Esophagus squamous epithelium (tissue), 5 donors: ENCODE results near the gene LRRN2. TPM values are rescaled to one million over a fixed set of nuclear protein-coding genes. Genes with fewer than 3 reads are reported as not detected.

Source experiments
- DNase-seq: peaks from one replicate; lab custom pipeline; 2025; lab: John Stamatoyannopoulos, UW
- H3K27ac ChIP-seq, 4 donors: fragments of 200-600 bp; sonication (generic); one replicate each; pipeline ENCODE4 v1.5.1; 2016 to 2019; ENCODE audit warnings: mild to moderate bottlenecking in 1 of 4
- H3K27me3 ChIP-seq, 4 donors: fragments of 200-600 bp; sonication (generic); 1 replicate in 3 of 4; 2 replicates in 1 of 4; pipeline versions ENCODE4 v1.5.1 to v1.6.0; 2017 to 2021; ENCODE audit warnings: antibody characterized with exemption in 1 of 4
- H3K36me3 ChIP-seq, 3 donors: fragments of 200-600 bp; sonication (generic); one replicate each; pipeline ENCODE4 v1.5.1; 2016 to 2019
- H3K4me1 ChIP-seq, 3 donors: fragments of 200-600 bp; sonication (generic); one replicate each; pipeline ENCODE4 v1.5.1; 2017 to 2019
- H3K4me3 ChIP-seq, 4 donors: fragments of 200-600 bp; sonication (generic); 1 replicate in 3 of 4; 2 replicates in 1 of 4; pipeline ENCODE4 v1.5.1; 2016 to 2019; ENCODE audit warnings: mild to moderate bottlenecking in 2 of 4, moderate library complexity in 1 of 4
- H3K9me3 ChIP-seq, 3 donors: fragments of 200-600 bp; sonication (generic); one replicate each; pipeline ENCODE4 v1.5.1; 2016 to 2019
- POLR2A ChIP-seq, 4 donors: fragments of 450-650 bp; IDR thresholded peaks; one replicate each; pipeline ENCODE4 v1.6.1; 2017; ENCODE audit warnings: antibody characterized with exemption in 4 of 4, mild to moderate bottlenecking in 4 of 4, moderate library complexity in 3 of 4
- WGBS, 2 donors: methylation state at CpG; one replicate each; pipeline ENCODE4 v1.1.5; 2018; 5-methylcytosine and 5-hydroxymethylcytosine counted together
- intact Hi-C: fragments of 100-400 bp; cut with DNase I; formaldehyde crosslinking; loops from one replicate; pipeline ENCODE4 v1.15.0; 2022
- total RNA-seq, 4 donors: library from RNA; depleted of rRNA; stranded (reverse); fragments of >200 nt; gene quantifications; one replicate each; pipeline ENCODE4 v1.1.0, GENCODE V29; 2016
- TF ChIP-seq, protein P1 (sequence below), 6 experiments: fragments of 450-650 bp in 4 of 6; fragments of 200-600 bp in 2 of 6; sonication (generic) in 2 of 6; IDR thresholded peaks; one replicate each; pipeline ENCODE4 v1.5.1; 2016 to 2019; ENCODE audit warnings: antibody characterized with exemption in 6 of 6, mild to moderate bottlenecking in 4 of 6, moderate library complexity in 4 of 6
- donor health status: DM: yes; HTN: yes; CAD: no.

The LRRN2 gene
- total RNA-seq, 4 donors from 2014 or later: 0.18 to 1.8 (median 1.5) TPM

- DNase-seq: no peak
- no peaks in the 10 kb centered on the region for H3K36me3 ChIP-seq
- intact Hi-C loops: no loop called here
- 81 to 82% methylated on average over 6 of the region's 6 CpGs for WGBS, 2 donors
- H3K27me3 ChIP-seq: peaks cover 0 to 21% (median 0%) of the 10 kb centered on the region in 4 donors
- no peaks in the 10 kb centered on the region for H3K4me1 ChIP-seq
- H3K27ac ChIP-seq: no peak overlapping the region
- no peak for TF ChIP-seq POLR2A (IDR thresholded peaks at IDR 0.05)
- TF ChIP-seq, protein P1, sequence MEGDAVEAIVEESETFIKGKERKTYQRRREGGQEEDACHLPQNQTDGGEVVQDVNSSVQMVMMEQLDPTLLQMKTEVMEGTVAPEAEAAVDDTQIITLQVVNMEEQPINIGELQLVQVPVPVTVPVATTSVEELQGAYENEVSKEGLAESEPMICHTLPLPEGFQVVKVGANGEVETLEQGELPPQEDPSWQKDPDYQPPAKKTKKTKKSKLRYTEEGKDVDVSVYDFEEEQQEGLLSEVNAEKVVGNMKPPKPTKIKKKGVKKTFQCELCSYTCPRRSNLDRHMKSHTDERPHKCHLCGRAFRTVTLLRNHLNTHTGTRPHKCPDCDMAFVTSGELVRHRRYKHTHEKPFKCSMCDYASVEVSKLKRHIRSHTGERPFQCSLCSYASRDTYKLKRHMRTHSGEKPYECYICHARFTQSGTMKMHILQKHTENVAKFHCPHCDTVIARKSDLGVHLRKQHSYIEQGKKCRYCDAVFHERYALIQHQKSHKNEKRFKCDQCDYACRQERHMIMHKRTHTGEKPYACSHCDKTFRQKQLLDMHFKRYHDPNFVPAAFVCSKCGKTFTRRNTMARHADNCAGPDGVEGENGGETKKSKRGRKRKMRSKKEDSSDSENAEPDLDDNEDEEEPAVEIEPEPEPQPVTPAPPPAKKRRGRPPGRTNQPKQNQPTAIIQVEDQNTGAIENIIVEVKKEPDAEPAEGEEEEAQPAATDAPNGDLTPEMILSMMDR (IDR thresholded peaks at IDR 0.05): no peak
- no peaks in the 10 kb centered on the region for H3K9me3 ChIP-seq
- no peak overlapping the region for H3K4me3 ChIP-seq
Observed at GRCh38 chr1:204664384-204664651, 21.2 kb downstream of the LRRN2 start.

GRCh38 chr1:204663644-204664383 lies 21.7 kb downstream of the LRRN2 start:
- DNase-seq: no peak
- no peaks in the 10 kb centered on the region for H3K9me3 ChIP-seq
- TF ChIP-seq, protein P1 (IDR thresholded peaks at IDR 0.05): no peak
- no peak for TF ChIP-seq POLR2A (IDR thresholded peaks at IDR 0.05)
- H3K36me3 ChIP-seq: no peaks in the 10 kb centered on the region
- peaks cover 0 to 18% (median 0%) of the 10 kb centered on the region in 4 donors for H3K27me3 ChIP-seq
- no peak overlapping the region for H3K27ac ChIP-seq
- H3K4me1 ChIP-seq: no peaks in the 10 kb centered on the region
- intact Hi-C loops: no loop called here
- WGBS, 2 donors: 66 to 79% methylated on average over 11 to 14 of the region's 15 CpGs
- no peak overlapping the region for H3K4me3 ChIP-seq

- intact Hi-C loops: no loop called here
- H3K27me3 ChIP-seq: peaks cover 0 to 18% (median 0%) of the 10 kb centered on the region in 4 donors
- TF ChIP-seq, protein P1 (IDR thresholded peaks at IDR 0.05): no peak
- TF ChIP-seq POLR2A (IDR thresholded peaks at IDR 0.05): no peak
- H3K27ac ChIP-seq: no peak overlapping the region
- no peaks in the 10 kb centered on the region for H3K36me3 ChIP-seq
- no peaks in the 10 kb centered on the region for H3K4me1 ChIP-seq
- no peak for DNase-seq
- H3K4me3 ChIP-seq: no peak overlapping the region
- H3K9me3 ChIP-seq: no peaks in the 10 kb centered on the region
Observed at GRCh38 chr1:204662530-204662929, 23.0 kb downstream of the LRRN2 start.

DNA sequence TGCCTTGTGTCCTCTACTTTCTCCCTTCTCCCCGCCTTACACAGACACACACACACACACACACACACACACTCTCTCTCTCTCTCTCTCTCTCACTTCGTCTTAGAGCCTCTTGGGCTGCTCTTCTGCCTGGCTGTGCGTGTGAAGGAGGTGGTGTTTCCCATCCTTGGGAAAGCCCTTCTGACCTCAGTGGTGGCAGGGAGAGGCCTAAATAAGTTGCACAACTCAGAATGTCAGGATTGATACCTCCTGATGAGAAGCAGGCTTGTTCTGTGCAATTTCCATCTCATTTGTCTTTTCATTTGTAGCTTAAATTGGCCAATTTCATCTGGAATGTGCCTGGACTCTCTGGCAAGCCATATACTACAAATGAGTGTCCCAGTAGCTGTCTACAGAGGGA lies 25.0 kb downstream of the LRRN2 start:
- H3K36me3 ChIP-seq: no peaks in the 10 kb centered on the region
- peaks cover 0 to 18% (median 0%) of the 10 kb centered on the region in 4 donors for H3K27me3 ChIP-seq
- H3K27ac ChIP-seq: no peak overlapping the region
- H3K4me1 ChIP-seq: no peaks in the 10 kb centered on the region
- no peak overlapping the region for H3K4me3 ChIP-seq
- 71 to 89% methylated on average over 2 of the region's 3 CpGs for WGBS, 2 donors
- TF ChIP-seq, protein P1 (IDR thresholded peaks at IDR 0.05): no peak
- no peak for TF ChIP-seq POLR2A (IDR thresholded peaks at IDR 0.05)
- H3K9me3 ChIP-seq: no peaks in the 10 kb centered on the region
- intact Hi-C loops: no loop called here
- no peak for DNase-seq

DNA sequence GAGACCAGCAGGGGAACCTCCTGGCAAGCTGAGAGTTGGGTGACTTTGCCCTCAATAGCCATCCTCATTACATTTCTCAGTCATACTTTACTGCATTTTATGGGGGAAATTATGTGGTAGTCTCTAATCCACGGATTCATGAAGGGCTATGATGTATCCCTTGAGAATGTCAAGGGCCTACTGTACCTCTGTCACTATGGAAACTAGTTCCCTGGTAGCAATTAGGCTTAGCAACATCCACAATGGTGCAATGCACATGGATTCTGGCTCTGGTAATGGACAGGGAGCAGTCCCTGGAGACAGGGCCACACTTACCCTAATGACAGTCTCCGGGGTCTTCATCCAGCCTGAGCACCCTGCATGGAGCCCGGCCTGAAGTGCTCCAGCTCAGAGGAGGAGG lies 26.5 kb downstream of the LRRN2 start:
- Histone ChIP-seq H3K4me3 (no peak overlapping the region), H3K36me3 (no peaks in the 10 kb centered on the region), H3K9me3 (no peaks in the 10 kb centered on the region), H3K27ac (no peak overlapping the region), H3K27me3 (peaks cover 0 to 26% (median 0%) of the 10 kb centered on the region in 4 donors), H3K4me1 (no peaks in the 10 kb centered on the region)
- intact Hi-C loops: no loop called here
- TF ChIP-seq, protein P1 (IDR thresholded peaks at IDR 0.05): no peak
- DNase-seq: no peak
- 44 to 78% methylated on average over 1 to 3 of the region's 3 CpGs for WGBS, 2 donors
